Brain pericyte (primary cell): Measurements from ENCODE around the gene DPH2.

Source experiments
- DNase-seq: peaks from one replicate; pipeline ENCODE4 v3.0.0-alpha.2; 2012; ENCODE audit warnings: low read depth, low spot score

DPH2 gene

DNA sequence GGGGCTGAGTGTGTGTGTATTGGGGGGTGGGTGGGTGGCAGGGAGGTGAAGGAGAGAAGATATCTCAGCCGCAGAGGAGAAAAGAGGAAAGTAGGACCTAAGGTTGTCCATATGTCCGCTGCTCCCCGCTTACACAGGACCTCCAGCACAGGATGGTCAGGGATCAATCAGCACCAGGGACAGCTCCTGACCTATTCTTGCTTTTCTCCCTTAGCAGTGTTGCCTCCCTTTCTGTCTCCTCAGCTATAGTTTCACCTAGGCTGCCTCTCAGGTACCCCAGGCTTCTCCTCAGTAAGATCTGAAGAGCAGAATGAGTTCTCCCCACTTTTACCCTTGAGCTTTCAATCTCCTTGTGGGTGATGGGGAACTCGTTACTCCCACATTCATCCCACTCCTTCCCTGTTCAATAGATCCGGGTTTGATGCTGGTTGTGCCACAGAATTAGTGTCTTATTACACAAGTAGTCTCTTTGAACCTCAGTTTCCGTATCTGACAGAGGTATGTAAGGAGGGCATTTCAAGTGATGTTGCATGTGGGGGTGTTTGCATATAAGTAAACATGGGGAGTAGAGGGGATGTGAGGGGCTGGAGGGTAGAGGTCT, 1.4 kb upstream of the DPH2 start:
- DNase-seq: no peak

DNA sequence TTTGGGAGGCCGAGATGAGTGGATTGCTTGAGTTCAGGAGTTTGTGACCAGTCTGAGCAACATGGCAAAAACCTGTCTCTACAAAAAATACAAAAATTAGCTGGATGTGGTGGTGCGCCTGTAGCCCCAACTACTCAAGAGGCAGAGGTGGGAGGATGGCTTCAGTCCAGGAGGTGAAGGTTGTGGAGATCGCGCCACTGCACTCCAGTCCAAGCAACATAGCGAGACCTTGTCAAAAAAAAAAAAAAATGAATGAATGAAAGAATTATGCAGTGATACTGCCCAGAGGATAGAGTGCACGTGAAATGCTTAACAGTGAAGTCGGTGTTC, 429 bp upstream of the DPH2 start:
- DNase-seq: no peak

DNA sequence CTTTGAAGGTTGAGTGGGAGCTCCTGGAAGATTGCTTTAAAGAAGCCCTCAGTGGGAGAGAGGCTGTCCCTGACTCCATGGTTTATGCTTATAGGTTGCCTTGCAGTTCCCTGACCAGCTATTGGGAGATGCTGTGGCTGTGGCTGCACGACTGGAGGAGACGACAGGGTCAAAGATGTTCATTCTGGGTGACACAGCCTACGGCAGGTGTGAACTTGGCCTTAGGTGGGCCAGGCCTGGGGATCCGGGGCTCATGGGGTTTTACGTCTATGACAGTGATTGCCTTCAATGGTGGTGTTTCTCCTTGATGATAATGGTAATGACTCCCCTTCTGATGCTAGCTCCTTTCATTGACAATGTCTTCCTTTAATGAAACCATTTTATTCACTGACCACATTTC, 692 bp downstream of the DPH2 start:
- no peak for DNase-seq

DNA sequence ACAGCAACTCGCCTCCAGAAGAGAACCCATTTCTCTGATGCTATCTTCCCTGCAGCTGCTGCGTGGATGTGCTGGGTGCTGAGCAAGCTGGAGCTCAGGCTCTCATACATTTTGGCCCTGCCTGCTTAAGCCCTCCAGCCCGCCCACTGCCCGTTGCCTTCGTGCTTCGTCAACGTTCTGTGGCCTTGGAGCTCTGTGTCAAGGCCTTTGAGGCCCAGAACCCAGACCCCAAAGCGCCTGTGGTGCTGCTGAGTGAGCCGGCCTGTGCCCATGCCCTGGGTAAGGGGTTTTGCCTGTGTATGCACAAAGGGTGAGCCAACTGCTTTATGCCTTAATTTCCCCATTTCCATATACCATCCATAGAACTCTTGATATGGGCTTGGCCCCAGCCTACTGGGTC, 1.1 kb downstream of the DPH2 start:
- no peak for DNase-seq

DNA sequence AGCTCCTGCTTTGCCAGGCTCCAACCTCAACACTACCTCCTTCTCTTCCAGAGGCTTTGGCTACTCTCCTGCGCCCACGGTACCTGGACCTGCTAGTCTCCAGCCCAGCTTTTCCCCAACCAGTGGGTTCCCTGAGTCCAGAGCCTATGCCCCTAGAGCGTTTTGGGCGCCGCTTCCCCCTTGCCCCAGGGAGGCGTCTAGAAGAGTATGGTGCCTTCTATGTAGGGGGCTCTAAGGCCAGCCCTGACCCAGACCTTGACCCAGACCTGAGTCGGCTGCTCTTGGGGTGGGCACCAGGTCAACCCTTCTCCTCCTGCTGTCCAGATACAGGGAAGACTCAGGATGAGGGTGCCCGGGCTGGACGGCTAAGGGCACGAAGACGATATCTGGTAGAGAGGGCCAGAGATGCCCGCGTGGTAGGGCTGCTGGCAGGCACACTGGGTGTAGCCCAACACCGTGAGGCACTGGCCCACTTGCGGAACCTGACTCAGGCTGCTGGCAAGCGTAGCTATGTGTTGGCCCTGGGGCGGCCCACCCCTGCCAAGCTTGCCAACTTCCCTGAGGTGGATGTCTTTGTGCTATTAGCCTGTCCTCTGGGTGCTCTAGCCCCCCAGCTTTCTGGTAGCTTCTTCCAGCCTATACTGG, 1.6 kb downstream of the DPH2 start:
- DNase-seq: no peak

DNA sequence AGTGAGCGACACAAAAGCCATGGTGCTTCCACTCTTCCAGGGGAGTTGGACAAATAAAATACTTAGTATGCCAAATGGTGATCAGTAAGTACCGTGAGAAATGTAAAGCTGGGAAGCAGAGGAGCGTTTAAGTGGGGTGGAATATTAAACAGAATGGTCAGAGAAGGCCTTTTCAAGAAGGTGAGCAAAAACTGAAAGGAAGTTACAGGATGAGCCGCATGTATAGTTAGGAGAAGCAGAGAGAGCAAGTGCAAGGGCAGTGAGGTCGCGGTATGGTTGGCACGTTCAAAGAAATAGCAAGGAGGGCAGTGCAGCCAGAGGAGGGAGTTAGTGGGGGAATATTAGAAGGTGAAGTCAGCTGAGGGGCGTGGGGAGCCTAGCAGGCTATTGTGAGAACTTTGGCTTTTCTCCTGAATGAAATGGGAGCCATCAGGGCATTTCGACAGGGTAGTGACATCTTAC, 4.2 kb downstream of the DPH2 start:
- no peak for DNase-seq

DNA sequence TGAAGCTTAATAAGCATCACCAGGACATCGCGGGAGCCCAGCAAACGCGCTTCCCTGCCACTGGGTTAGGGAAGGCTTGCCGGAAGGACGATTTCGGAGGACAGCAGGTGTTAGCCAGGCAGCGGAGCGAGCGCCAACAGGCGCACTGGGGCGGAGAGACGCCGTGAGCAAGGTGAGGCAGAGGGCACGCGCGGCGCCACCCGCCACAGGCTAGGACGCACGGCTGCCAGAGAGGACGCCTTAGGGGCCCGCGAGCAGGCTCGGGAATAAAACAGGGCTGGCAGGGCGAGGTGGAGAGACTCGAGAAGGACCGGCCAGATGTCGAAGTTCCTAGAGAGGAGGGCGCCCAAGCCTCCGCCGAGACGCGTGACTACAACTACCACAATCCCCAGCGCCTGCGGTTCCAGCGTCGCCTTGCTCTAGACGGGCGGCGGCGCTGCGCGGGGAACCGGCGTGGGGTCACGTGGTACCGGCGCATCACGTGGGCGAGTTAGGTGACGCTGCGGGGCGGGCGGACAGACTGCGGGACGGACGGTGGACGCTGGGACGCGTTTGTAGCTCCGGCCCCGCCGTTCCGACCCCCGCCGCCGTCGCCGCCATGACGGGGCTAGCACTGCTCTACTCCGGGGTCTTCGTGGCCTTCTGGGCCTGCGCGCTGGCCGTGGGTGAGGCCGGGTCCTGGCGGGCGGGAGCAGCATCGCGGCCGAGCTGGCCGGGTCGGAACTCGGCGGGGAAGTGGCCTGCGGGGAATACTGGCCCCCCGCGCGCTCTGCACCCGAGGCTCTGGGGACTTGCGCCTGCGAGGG, 4.8 kb downstream of the DPH2 start, which contains the start of gene ATP6V0B:
ATP6V0B (plus strand) TSS at position 518 of the 806 bp plus-strand sequence; CDS start at position 599, 81 bp downstream.
- peak; percentile 75 for DNase-seq

DNA sequence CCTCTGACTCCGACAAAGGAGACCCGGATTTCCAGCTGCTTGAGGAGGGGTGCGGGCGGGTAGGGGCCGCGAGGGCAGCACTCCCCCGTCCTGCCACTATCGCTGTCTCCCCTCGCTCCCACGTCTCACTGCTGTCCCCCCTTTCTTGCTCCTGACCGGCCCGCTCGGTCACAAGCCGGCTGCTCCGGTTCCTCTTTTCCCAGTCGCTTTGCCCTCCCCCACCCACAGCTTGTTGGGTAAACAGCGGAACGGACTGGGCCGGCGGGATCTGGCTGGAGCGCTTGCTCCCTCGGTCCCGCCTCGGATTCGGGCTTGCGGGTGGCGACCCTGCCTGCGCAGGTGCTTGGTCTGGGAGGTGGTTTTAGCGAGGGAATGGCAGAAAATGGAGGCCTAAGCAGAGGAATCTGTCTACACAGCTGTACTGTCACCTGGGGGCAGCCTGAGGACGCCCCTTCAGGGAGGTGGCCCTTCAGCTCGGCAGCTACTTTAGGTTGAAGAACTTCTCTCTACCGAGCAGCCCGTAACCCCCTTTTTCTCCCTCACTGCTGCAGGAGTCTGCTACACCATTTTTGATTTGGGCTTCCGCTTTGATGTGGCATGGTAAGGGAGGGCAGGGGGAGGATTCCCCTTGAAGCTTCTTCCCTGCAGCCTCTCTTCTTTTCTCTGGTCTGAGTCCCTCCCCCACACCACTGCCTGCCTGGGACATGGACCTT, 5.6 kb downstream of the DPH2 start:
- no peak for DNase-seq

DNA sequence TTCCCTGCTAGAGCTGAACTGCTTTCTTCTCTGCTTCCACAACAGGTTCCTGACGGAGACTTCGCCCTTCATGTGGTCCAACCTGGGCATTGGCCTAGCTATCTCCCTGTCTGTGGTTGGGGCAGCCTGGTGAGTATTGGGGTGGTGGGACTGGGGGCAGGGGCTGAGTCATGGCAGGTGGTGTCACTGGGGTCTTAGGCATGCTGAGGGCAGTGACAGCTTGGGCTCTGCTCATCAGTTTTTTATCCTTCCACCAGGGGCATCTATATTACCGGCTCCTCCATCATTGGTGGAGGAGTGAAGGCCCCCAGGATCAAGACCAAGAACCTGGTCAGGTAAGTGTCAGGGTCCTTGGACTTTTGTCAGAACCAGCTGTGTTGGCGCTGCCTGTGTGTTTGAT, 6.2 kb downstream of the DPH2 start:
- no peak for DNase-seq

DNA sequence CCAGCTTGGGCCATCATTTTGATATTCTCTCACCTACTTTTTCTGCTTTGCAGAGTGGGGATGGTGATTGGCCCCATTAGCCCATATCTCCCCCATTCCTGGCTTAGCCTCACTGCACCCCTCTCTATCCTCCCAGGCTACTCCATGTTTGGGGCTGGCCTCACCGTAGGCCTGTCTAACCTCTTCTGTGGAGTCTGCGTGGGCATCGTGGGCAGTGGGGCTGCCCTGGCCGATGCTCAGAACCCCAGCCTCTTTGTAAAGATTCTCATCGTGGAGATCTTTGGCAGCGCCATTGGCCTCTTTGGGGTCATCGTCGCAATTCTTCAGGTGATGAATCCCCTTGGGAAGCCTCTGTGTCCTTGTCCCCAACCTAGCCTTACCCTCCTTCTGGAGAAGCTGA, 7.1 kb downstream of the DPH2 start:
- DNase-seq: no peak

DNA sequence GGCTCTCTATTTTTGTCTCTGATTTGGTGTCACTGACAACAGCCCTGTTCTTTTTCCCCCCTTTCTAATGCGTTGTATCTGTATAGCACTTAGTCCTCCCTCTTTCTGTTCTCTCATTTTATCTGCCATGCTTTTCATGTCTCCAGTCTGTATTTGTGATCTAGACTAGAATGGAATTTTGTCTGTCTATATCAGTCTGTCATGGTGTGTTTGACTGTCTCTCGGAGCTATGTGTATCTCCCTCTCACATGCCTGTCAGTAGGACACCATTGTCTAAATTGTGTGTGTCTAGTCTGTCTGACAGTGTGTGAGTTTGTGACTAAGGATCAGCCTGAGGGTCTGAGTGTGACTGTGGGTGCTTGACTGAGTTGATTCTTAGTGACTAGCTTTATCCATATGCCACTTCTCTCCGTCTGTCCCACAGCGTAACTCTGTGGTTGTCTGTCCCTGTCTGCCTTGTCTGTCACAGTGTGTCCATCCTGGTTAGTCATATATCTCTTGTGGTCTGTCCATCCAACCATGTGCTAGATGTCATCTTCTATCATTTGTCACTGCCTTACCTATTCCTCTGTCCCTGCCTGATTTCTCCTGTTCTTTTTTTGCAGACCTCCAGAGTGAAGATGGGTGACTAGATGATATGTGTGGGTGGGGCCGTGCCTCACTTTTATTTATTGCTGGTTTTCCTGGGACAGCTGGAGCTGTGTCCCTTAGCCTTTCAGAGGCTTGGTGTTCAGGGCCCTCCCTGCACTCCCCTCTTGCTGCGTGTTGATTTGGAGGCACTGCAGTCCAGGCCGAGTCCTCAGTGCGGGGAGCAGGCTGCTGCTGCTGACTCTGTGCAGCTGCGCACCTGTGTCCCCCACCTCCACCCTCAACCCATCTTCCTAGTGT, 7.8 kb downstream of the DPH2 start:
- DNase-seq: no peak

DNA sequence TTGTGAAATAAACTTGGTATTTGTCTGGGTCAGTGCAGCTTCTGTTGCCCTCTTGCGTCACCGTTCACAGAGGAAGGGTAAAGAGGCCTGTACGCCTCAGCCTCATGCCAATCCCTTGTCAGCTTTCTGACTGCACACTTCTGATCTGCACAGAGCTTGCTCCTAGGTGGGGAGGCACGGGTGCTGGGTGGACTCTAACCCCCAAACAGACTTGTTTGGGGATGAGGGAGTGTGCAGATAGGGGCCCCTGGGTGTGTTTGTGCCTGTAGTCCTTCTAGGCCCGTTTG, 8.4 kb downstream of the DPH2 start:
- DNase-seq: no peak

DNA sequence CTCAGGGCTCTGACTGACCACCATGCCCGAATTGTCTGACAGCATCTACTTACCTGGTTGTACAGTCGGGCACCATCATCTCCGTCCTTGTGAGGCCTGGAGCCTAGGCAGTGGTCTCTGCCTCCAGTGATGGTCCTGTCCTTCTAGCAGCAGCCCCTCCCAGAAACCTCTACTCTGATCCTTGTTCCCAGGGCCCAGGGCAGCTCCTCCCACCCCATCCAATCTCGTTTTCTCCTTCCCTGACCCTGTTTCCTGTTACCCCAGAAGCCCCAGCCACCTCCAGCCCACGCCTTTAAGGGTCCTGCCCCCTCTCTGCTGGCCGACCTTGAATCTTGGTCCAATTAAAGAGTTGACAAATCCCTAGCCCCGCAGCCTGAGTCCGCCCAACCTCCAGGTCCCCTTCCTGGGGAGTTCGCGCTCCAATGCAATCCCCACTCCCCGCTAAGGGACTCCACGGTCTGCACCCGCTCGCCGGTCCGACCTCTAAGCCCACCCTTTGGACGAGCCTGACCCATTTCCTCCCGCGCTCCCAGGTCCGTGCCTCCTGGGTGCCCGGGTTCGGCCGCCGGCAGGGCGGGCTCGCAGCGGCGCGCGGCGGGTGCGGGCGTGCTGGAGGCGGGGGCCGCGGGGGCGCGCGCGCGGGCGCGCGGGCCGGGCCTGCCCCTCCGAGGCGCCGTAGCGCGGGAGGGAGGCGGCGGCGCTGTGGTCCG, 8.9 kb downstream of the DPH2 start, which contains the start of gene B4GALT2:
B4GALT2 (plus strand) TSS at position 660 of the 710 bp plus-strand sequence. CDS start 1,951 bp downstream, outside the sequence.
- DNase-seq: no peak

DNA sequence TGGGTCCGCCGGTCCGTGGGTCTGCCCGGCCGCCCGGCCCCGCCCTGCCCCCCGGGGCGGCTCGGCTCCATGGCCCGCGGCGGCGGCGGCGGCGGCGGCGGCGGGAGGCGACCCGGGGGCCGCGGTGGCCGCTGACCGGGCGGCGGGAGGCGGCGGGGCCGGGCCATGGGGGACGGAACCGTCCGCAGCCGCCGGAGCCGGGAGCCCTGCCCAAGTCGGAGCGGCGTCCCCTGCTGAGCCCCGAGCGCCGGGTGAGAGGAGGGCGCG, 9.4 kb downstream of the DPH2 start:
- DNase-seq: no peak

DNA sequence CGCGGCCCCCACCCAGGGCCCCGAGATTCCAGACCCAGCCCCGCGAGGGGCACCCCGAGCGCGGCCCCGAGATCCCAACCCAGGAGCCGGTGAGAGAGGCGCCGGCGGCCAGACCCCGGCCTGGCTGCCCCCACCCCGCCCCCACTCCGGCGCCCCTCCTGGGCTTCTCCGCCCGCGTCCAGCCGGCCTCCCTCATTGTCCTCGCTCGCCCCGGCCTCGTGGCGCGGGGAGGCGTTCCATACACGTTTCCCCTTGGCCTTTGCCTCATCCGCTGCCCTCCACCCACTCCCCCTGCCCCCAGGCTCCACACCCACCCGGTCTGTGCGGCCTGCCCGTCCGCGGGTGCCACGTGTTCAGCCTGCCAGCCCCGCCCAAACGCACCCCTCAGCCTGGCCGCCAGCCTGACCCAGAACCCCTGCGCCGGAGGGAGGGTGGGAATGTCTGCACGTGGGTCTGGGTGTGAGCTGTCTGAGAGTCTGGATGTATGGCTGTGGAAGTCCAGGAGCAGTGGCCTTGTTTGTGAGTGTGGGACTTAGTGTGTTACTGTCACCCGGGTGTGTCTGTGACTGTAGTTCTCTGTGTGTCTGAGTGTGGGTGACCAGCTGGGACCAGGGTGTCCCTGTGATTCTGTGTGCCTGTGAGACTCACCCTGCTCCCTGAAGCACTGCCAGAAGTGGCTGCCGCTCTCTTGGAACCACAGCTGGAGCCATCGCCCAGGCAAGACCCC, 9.9 kb downstream of the DPH2 start:
- DNase-seq: no peak

DNA sequence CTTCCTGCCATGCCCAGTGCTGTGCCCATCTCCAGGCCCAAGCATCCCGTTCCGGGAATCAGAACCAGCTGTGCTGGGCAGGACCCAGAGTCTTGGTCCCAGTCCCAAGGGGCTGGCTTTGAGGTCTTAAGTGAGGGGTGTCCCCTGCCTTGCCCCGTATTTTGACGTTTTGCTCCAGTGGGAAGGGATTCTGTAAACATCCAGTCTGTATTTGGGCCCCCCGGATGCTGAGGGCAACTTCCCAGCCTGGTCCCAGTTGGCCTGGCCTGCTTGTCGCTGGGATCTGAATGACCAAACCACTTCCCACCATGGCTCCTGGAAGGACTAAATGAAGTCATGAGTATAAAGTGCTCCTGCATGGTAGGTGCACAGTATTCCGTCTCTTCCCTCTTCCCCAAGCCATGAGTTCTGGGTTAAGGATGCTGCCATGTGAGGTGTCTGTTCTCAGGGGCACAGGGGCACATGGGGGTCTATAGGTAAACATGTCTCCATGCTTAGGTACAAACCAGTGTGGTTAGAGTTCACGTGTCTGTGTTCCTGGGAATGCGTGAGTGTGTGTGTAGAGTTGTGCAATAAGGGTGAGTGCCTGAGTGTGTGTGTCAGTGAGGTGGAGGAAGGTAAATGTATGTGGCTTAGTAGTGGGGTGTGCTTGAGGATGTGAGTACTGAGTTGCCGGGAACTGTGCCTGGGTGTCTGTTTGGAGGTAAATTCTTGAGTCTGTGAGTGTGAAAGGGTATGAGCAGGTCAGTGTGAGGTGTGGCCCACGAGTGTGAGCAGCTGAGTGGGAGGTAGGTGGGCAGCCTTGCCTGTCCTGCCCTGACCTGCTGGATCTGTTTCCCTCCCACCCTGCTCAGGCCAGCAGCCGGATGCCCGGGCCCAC, 10.7 kb downstream of the DPH2 start:
- no peak for DNase-seq

DNA sequence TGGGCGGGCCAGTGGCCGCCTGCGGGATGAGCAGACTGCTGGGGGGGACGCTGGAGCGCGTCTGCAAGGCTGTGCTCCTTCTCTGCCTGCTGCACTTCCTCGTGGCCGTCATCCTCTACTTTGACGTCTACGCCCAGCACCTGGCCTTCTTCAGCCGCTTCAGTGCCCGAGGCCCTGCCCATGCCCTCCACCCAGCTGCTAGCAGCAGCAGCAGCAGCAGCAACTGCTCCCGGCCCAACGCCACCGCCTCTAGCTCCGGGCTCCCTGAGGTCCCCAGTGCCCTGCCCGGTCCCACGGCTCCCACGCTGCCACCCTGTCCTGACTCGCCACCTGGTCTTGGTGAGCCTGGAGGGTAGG, 11.3 kb downstream of the DPH2 start:
- DNase-seq: no peak

DNA sequence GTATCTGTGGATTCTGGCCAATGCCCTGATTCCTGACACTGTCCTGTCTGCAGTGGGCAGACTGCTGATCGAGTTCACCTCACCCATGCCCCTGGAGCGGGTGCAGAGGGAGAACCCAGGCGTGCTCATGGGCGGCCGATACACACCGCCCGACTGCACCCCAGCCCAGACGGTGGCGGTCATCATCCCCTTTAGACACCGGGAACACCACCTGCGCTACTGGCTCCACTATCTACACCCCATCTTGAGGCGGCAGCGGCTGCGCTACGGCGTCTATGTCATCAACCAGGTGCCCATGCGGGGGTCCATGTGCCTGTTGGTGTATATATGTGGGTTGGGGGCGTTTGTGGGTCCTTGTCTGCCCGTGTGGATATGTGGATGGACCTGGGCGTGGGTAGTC, 11.8 kb downstream of the DPH2 start:
- no peak for DNase-seq

DNA sequence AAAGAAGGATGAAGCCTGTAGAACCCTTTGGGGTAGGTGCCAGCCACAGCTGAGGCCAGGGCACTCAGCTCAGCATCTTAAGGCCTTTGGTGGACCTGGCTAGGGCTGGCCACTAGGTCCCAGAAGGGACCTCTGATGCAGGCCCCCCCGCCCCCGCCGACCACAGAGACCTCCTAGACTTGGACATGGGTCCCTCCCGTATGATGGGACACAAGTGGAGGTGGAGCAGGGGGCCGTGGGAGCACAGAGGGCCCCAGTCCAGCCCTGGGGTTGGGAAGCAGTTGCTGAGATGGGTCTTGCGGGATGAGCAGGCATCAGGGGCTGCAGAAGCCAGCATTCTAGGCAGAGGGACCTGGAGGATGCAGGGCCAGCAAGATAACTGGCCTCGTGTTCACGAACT, 12.4 kb downstream of the DPH2 start:
- DNase-seq: no peak
